Stimulated activated CD8-positive, alpha-beta memory T cell treated with anti-CD3 and anti-CD28 coated beads, Interleukin-15, amount 100 ng/mL, for 4 hours (primary cell): ENCODE data around the gene SH3GL2.

Experiments used
- DNase-seq, 2 donors: peaks; one replicate each; pipeline ENCODE4 v3.0.0-alpha.2; 2020; ENCODE audit warnings: low read depth in 2 of 2

Gene SH3GL2

GRCh38 chr9:17611342-17611741 lies 32.5 kb downstream of the SH3GL2 start:
- DNase-seq = no peak

GRCh38 chr9:17611917-17612316 lies 33.1 kb downstream of the SH3GL2 start:
- DNase-seq = no peak

GRCh38 chr9:17613758-17614157 lies 34.9 kb downstream of the SH3GL2 start:
- DNase-seq = no peak

- no peak for DNase-seq
These were observed 35.4 kb downstream of the SH3GL2 start for GRCh38 chr9:17614250-17614649.

- DNase-seq = no peak
These were observed 36.0 kb downstream of the SH3GL2 start for GRCh38 chr9:17614903-17615302.

- DNase-seq = no peak
These were observed 43.3 kb downstream of the SH3GL2 start for GRCh38 chr9:17622141-17622540.

- DNase-seq = no peak
These were observed 43.9 kb downstream of the SH3GL2 start for GRCh38 chr9:17622749-17623148.

- no peak for DNase-seq
These were observed 45.1 kb downstream of the SH3GL2 start for GRCh38 chr9:17623965-17624364.

GRCh38 chr9:17624571-17624970 lies 45.7 kb downstream of the SH3GL2 start:
- DNase-seq = no peak

- no peak for DNase-seq
These were observed 47.0 kb downstream of the SH3GL2 start for GRCh38 chr9:17625644-17626388.

- DNase-seq = no peak
These were observed 48.8 kb downstream of the SH3GL2 start for GRCh38 chr9:17627641-17628040.

GRCh38 chr9:17628624-17629023 lies 49.8 kb downstream of the SH3GL2 start:
- DNase-seq = no peak

GRCh38 chr9:17630531-17630949 lies 51.7 kb downstream of the SH3GL2 start:
- no peak for DNase-seq

GRCh38 chr9:17631396-17631795 lies 52.5 kb downstream of the SH3GL2 start:
- no peak for DNase-seq

- no peak for DNase-seq
These were observed 54.1 kb downstream of the SH3GL2 start for GRCh38 chr9:17632994-17633393.

GRCh38 chr9:17635115-17635890 lies 56.4 kb downstream of the SH3GL2 start:
- DNase-seq = no peak

- no peak for DNase-seq
These were observed 57.5 kb downstream of the SH3GL2 start for GRCh38 chr9:17636349-17636748.

GRCh38 chr9:17636821-17637220 lies 58.0 kb downstream of the SH3GL2 start:
- no peak for DNase-seq

GRCh38 chr9:17637229-17637628 lies 58.4 kb downstream of the SH3GL2 start:
- DNase-seq = no peak

GRCh38 chr9:17648516-17648915 lies 69.7 kb downstream of the SH3GL2 start:
- no peak for DNase-seq

- no peak for DNase-seq
These were observed 72.9 kb downstream of the SH3GL2 start for GRCh38 chr9:17651725-17652124.

- DNase-seq = no peak
These were observed 75.1 kb downstream of the SH3GL2 start for GRCh38 chr9:17653947-17654465.

GRCh38 chr9:17656889-17657288 lies 78.0 kb downstream of the SH3GL2 start:
- DNase-seq = no peak
